HCT116 (cell line): Measurements from ENCODE around the gene BTBD2. TPM values are rescaled to one million over a fixed set of nuclear protein-coding genes. Genes with fewer than 3 reads are reported as not detected.

Source experiments
- ATAC-seq: fragments of 200-7000 bp; cut with Tn5 transposase; 2 replicates; pipeline ENCODE4 v1.9.1; 2020; ENCODE audit warnings: mild to moderate bottlenecking, moderate library complexity
- BruUV-seq: library from RNA; stranded (reverse); fragments of 400-500 nt; replicated peaks from 2 replicates; lab custom pipeline; 2021; lab: Mats Ljungman, UMichigan
- CTCF ChIA-PET: fragments of 300-600 bp; sonication (Branson Sonifier 250); formaldehyde crosslinking; loops from one replicate; lab custom pipeline; 2021; ENCODE audit warnings: antibody characterized with exemption; lab: Charles Lee
- POLR2A ChIA-PET: fragments of 300-600, 350-600 bp; sonication (Branson Sonifier 250); formaldehyde crosslinking; loops from one replicate; lab custom pipeline; 2021; ENCODE audit warnings: antibody characterized with exemption; lab: Charles Lee
- RAD21 ChIA-PET, 2 experiments: fragments of 300-600 bp; sonication (Branson Sonifier 250); formaldehyde crosslinking; loops; one replicate each; lab custom pipeline; 2023; ENCODE audit warnings: low total read pairs in 2 of 2; ENCODE audit not compliant: uncharacterized antibody in 2 of 2, unreplicated experiment in 2 of 2, low non-redundant PET in 1 of 2; lab: Charles Lee
- DNase-seq: peaks from one replicate; pipeline ENCODE4 v3.0.0-alpha.2; 2010; ENCODE audit warnings: low read depth, low spot score
- H2AFZ ChIP-seq: fragments of 200-600 bp; shearing (Covaris generic), sonication (generic); 2 replicates; pipeline ENCODE4 v1.6.1; 2017; ENCODE audit warnings: low read depth, mixed run types, mixed read lengths, antibody characterized with exemption, low read length; ENCODE audit not compliant: poor library complexity, severe bottlenecking
- H3K27ac ChIP-seq: 2 replicates; pipeline ENCODE4 v1.5.1; 2012; ENCODE audit warnings: low read depth, low read length
- H3K27me3 ChIP-seq: fragments of 200-600 bp; sonication (generic); 2 replicates; pipeline ENCODE4 v1.6.1; 2016; ENCODE audit warnings: mixed run types, low read length, mixed read lengths; ENCODE audit not compliant: insufficient read depth
- H3K36me3 ChIP-seq, 2 experiments: fragments of 200-500 bp in 1 of 2; fragments of 200-600 bp in 1 of 2; sonication (Bioruptor generic) in 1 of 2; sonication (generic) in 1 of 2; 2 replicates each; pipeline versions ENCODE4 v1.5.1 to v1.6.1; 2014 to 2016; ENCODE audit warnings: low read length in 2 of 2, inconsistent platforms in 1 of 2, mixed read lengths in 1 of 2, mixed run types in 1 of 2; ENCODE audit not compliant: insufficient read depth in 2 of 2, control insufficient read depth in 1 of 2
- H3K4me1 ChIP-seq, 2 experiments: fragments of 200-600 bp in 1 of 2; sonication (generic) in 1 of 2; 2 replicates each; pipeline versions ENCODE4 v1.5.1 to v1.6.1; 2012 to 2017; ENCODE audit warnings: low read length in 2 of 2, inconsistent platforms in 1 of 2, mild to moderate bottlenecking in 1 of 2, mixed read lengths in 1 of 2, mixed run types in 1 of 2, moderate library complexity in 1 of 2; ENCODE audit not compliant: insufficient read depth in 2 of 2, control insufficient read depth in 1 of 2
- H3K4me2 ChIP-seq: fragments of 200-600 bp; sonication (generic); 2 replicates; pipeline ENCODE4 v1.6.1; 2017; ENCODE audit warnings: mixed run types, low read length, mixed read lengths
- H3K4me3 ChIP-seq, 2 experiments: fragments of 200-600 bp in 1 of 2; sonication (generic) in 1 of 2; replicated peaks in 1 of 2; 2 replicates each; pipeline ENCODE4 v1.5.1; 2011 to 2016; ENCODE audit warnings: low read length in 2 of 2, control low read depth in 1 of 2, low read depth in 1 of 2, mild to moderate bottlenecking in 1 of 2, mixed read lengths in 1 of 2, mixed run types in 1 of 2
- H3K79me2 ChIP-seq: fragments of 200-600 bp; sonication (generic); 2 replicates; pipeline ENCODE4 v1.6.1; 2017; ENCODE audit warnings: mild to moderate bottlenecking, mixed run types, low read length, moderate library complexity, mixed read lengths; ENCODE audit not compliant: insufficient read depth
- H3K9ac ChIP-seq: fragments of 200-600 bp; sonication (generic); 2 replicates; pipeline ENCODE4 v1.6.1; 2016; ENCODE audit warnings: low read length, mixed read lengths
- H3K9me2 ChIP-seq: fragments of 200-600 bp; sonication (generic), shearing (Covaris generic); 2 replicates; pipeline ENCODE4 v1.6.1; 2017; ENCODE audit warnings: mixed run types, mild to moderate bottlenecking, moderate library complexity; ENCODE audit not compliant: insufficient read depth
- H3K9me3 ChIP-seq, 2 experiments: fragments of 200-500 bp in 1 of 2; fragments of 200-600 bp in 1 of 2; sonication (Bioruptor generic) in 1 of 2; sonication (generic) in 1 of 2; 2 replicates each; pipeline ENCODE4 v1.6.1; 2014 to 2017; ENCODE audit warnings: low read length in 2 of 2, mixed read lengths in 2 of 2, inconsistent platforms in 1 of 2, low read depth in 1 of 2, mild to moderate bottlenecking in 1 of 2, mixed run types in 1 of 2, moderate library complexity in 1 of 2; ENCODE audit not compliant: control insufficient read depth in 1 of 2, insufficient read depth in 1 of 2
- H4K20me1 ChIP-seq: fragments of 200-600 bp; sonication (generic), shearing (Covaris generic); 2 replicates; pipeline ENCODE4 v1.6.1; 2017; ENCODE audit warnings: mixed run types, mild to moderate bottlenecking, moderate library complexity; ENCODE audit not compliant: insufficient read depth
- CEBPB ChIP-seq: IDR thresholded peaks from 2 replicates; pipeline ENCODE4 v1.6.1; 2012; ENCODE audit warnings: low read depth
- EZH2 ChIP-seq: fragments of 200-600 bp; sonication (generic); IDR thresholded peaks from 2 replicates; pipeline ENCODE4 v1.6.1; 2017; ENCODE audit warnings: antibody characterized with exemption, mixed run types
- FOSL1 ChIP-seq: IDR thresholded peaks from 2 replicates; pipeline ENCODE4 v1.6.1; 2012; ENCODE audit warnings: low read depth
- POLR2AphosphoS5 ChIP-seq: IDR thresholded peaks from 2 replicates; pipeline ENCODE4 v1.6.1; 2011; ENCODE audit warnings: mild to moderate bottlenecking, low read depth, low read length, moderate library complexity
- RAD21 ChIP-seq: IDR thresholded peaks from 2 replicates; pipeline ENCODE4 v1.6.1; 2012; ENCODE audit warnings: low read depth, mild to moderate bottlenecking
- SP1 ChIP-seq: IDR thresholded peaks from 2 replicates; pipeline ENCODE4 v1.6.1; 2012; ENCODE audit warnings: low read depth
- SRF ChIP-seq: IDR thresholded peaks from 2 replicates; pipeline ENCODE4 v1.6.1; 2012; ENCODE audit warnings: low read depth
- TCF7L2 ChIP-seq: IDR thresholded peaks from 2 replicates; pipeline ENCODE4 v1.7.0; 2011; ENCODE audit warnings: borderline replicate concordance, inconsistent platforms; ENCODE audit not compliant: insufficient read depth, insufficient read length; ENCODE audit errors: extremely low read depth
- YY1 ChIP-seq: IDR thresholded peaks from 2 replicates; pipeline ENCODE4 v1.6.1; 2011; ENCODE audit warnings: low read length, low read depth, moderate library complexity, mild to moderate bottlenecking; ENCODE audit not compliant: insufficient replicate concordance; ENCODE audit errors: extremely low read depth
- intact Hi-C: fragments of 100-400 bp; cut with micrococcal nuclease; formaldehyde crosslinking; loops from 2 replicates; pipeline ENCODE4 v1.10.0; 2022
- total RNA-seq: library from RNA; stranded (reverse); gene quantifications from one replicate; pipeline ENCODE4 v1.2.1, GENCODE V29; 2021; ENCODE audit not compliant: unreplicated experiment

BTBD2 gene
- total RNA-seq, 1 experiment from 2014 or later = 112 TPM

GRCh38 chr19:1992759-1993260 lies 22.7 kb downstream of the BTBD2 start:
- intact Hi-C loops = no loop called here
- H3K27ac ChIP-seq = no peak overlapping the region
- ATAC-seq = peak; percentile 73
- no peak overlapping the region for H3K9ac ChIP-seq
- no TSS peak for BruUV-seq
- no peaks in the 10 kb centered on the region for H3K27me3 ChIP-seq
- no peaks in the 10 kb centered on the region for H3K9me2 ChIP-seq
- DNase-seq = no peak
- H3K79me2 ChIP-seq = no peaks in the 10 kb centered on the region
- H4K20me1 ChIP-seq = no peaks in the 10 kb centered on the region
- H3K4me2 ChIP-seq = no peak overlapping the region
- H3K9me3 ChIP-seq = peaks cover 0 to 4% of the 10 kb centered on the region in 2 experiments; a peak in 1 of 4 replicates
- no peak for TF ChIP-seq SP1
- TF ChIP-seq FOSL1 = no peak
- no peak for TF ChIP-seq YY1
- TF ChIP-seq RAD21 = no peak
- no peak for TF ChIP-seq EZH2
- no peak for TF ChIP-seq SRF
- no peak for TF ChIP-seq CEBPB
- ChIA-PET RAD21 (no interaction called here), POLR2A (no interaction called here), CTCF (no interaction called here)
- H2AFZ ChIP-seq = no peak overlapping the region
- peaks cover 14 to 28% of the 10 kb centered on the region in 2 experiments for H3K36me3 ChIP-seq
- H3K4me1 ChIP-seq = peaks cover 0 to 4% of the 10 kb centered on the region in 2 experiments; a peak in 1 of 4 replicates
- H3K4me3 ChIP-seq = no peak overlapping the region

GRCh38 chr19:1991018-1991913 lies 24.2 kb downstream of the BTBD2 start:
- H3K27me3 ChIP-seq = no peaks in the 10 kb centered on the region
- TF ChIP-seq POLR2AphosphoS5 = 0 out of 2 replicates have a peak, but pooled peaks have one; percentile 1
- TF ChIP-seq TCF7L2 = no peak
- peaks cover 0 to 3% of the 10 kb centered on the region in 2 experiments; a peak in 1 of 4 replicates for H3K9me3 ChIP-seq
- no peaks in the 10 kb centered on the region for H4K20me1 ChIP-seq
- no peak overlapping the region for H3K4me3 ChIP-seq
- no TSS peak for BruUV-seq
- ATAC-seq = no peak
- no peak overlapping the region for H3K9ac ChIP-seq
- no peaks in the 10 kb centered on the region for H3K79me2 ChIP-seq
- no peak overlapping the region for H2AFZ ChIP-seq
- RAD21 ChIA-PET = no interaction called here
- CTCF ChIA-PET = no interaction called here
- H3K4me1 ChIP-seq = peaks cover 0 to 4% of the 10 kb centered on the region in 2 experiments; a peak in 1 of 4 replicates
- POLR2A ChIA-PET = no interaction called here
- no peak overlapping the region for H3K4me2 ChIP-seq
- intact Hi-C loops = no loop called here
- no peaks in the 10 kb centered on the region for H3K9me2 ChIP-seq
- DNase-seq = no peak
- H3K27ac ChIP-seq = no peak overlapping the region
- peaks cover 10 to 31% of the 10 kb centered on the region in 2 experiments for H3K36me3 ChIP-seq
